Stimulated activated naive CD4-positive, alpha-beta T cell treated with Interleukin-2 at 50 U/mL for 16 hours (primary cell): ENCODE measurements around the gene KCNA2.

Experiments used
- DNase-seq: peaks from one replicate; lab custom pipeline; 2025; lab: John Stamatoyannopoulos, UW

KCNA2 gene

DNA sequence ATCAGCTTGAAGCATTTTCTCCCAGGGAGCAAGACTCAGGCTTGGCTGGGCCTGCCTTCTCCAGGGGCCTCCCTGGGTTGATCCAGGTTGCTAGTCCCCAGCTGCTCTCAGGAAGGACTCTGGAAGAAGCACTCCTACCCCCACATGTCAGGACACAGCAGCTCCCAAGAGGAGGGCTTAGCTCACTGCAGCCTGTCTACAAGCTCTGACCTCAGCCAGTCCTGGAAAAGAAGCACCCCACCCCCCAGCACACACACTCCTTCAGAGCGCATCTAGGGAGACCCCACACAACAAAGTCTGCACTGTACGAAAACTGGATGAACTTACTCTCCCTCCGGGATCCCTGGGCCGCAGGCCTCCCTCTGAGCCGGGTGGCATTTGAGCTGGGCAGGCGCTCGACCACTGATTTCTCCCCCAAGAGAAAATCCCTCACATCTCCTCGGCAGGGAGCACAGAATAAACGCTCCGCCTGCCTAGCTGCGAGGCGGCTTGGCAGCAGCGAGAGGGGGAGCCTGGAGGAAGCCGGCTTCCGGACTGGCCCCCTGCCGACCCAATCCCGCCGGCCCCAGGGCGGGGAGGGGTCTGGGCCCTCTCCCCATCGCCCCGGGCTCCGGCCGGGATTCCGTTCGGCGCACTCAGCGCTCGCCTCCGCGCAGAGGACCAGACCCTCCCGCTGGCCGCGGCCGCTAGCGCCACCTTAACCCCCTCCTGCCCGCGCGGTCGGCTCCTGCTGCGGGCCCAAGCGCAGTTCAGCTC, at the start of gene KCNA2:
Gene KCNA2, minus strand, starts transcription at position 458 of the 756 bp plus-strand sequence. CDS start 1,576 bp downstream, outside the sequence.
- DNase-seq, result no peak

DNA sequence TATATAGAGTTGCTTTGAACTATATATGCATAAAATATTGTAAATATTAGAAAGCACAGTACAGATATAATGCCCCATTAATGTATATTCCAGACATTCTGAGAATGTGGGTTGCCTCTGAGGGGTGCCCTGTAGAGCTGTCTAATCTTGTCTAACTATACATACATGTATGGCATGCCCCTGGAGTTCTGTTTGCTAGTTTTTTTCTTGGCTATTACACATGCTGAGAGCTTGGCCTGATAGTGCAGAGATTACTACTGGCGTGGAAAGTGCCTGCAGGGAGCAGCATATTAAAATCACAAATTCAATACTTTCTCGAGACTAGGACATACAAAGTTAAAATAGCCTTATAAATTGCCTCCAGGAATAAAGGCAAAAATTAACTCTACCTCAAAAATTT, 44.5 kb upstream of the KCNA2 start:
- no peak for DNase-seq

DNA sequence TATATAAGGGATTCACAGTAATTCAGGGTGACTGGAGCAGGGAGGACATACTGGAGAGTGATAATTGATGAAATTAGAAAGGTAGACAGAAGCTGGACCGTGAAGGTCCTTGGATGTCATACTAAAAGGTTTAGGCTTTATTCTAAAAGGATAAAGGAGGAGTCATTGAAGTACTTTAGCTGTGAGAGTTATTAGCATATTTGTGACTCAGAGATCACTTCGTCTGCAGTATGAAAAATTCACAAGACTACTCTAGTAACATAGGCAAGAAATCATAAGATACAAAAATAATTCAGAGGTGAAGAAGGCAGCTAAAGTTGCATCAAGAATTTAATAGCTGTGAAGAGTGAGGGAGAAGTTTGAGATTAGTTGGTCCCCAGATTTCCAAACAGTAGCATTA, 42.3 kb upstream of the KCNA2 start:
- no peak for DNase-seq

DNA sequence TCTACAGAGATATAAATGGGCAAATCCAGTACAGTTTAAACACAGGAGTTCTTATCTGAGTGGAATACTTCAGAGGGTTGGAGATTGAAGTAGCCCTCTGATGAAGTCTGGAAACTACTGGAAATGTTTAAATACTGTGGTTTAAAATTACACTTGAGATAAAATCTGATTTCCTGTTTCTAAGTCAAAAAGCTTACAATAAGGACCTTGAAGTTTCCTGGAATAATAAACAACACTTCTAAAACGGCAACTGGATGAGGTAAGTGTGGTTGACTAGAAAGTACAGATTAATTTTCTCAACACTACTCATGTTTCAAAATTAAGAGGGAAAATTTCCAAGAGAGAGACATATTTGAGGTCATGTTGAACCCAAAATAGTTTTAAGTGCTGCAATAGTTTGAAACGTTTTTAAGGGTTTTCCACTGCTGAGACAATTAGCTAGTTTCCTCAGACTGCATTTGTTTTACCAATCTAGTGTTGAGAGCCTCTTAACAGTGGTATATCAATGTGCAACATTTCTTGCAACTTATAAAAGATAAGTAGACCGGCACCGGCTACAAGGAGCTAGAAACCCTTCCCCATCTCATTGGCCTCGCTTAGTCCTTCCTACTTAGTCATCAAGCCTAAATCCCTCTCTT, 41.2 kb upstream of the KCNA2 start:
- DNase-seq, result no peak

DNA sequence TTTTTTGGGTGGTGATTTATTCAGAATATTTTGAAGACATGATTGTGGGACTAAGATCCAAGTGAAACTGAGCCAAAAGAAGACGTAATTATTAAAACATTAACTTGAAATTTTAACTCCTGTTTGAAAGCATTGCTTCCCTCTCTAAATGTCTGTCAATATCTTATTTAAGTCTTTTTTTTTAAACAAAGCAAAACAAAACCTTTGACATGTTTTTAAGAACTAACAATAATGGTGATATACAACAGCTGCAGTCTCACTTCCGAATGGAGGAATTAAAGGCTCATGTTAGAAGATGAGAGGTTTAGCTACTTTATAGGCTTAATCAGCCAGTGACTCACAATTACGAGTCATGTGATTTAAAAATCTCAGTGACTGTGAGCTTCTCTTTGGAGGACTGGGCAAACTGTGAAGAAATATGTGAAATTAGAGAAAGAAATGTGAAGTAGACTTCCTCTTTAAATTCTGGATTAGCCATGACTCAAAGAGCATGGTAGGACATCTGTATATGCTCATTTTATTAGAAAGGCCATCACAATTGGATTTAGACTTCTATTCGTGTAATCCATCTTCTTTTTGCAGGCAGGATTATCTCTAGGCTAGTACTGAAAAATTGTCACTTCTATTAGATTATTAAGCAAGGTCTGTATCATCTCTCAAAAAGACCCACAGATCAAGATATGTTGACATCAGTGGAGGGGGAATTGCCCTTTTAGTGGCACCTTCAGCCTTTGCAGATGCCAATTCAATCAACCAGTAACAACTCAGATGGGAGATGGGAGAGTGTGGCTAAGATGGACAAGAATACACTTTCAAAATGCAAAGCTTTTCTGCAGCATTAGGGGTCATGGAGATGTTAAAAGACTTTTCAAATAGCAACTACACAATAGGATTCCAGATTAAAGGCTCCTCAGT, 39.9 kb upstream of the KCNA2 start:
- DNase-seq, result no peak

DNA sequence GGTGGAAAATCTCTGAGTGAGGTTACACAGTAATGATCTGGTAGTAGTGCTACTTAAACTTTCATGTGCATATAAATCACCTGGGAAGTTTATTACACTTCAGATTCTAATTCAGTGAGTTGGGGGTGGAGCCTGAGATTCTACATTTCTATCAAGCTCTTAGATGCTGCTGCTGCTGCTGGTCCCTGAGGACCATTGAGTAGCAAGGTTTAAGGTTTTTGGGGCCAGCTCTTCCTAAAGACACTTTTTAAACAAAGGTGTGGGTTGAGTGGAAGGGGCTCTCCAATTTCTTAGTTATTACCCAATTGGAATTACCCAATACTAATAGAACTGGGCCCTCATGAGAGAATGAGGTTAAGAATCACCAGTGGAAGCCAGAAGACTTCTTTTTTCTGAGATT, 39.1 kb upstream of the KCNA2 start:
- no peak for DNase-seq

DNA sequence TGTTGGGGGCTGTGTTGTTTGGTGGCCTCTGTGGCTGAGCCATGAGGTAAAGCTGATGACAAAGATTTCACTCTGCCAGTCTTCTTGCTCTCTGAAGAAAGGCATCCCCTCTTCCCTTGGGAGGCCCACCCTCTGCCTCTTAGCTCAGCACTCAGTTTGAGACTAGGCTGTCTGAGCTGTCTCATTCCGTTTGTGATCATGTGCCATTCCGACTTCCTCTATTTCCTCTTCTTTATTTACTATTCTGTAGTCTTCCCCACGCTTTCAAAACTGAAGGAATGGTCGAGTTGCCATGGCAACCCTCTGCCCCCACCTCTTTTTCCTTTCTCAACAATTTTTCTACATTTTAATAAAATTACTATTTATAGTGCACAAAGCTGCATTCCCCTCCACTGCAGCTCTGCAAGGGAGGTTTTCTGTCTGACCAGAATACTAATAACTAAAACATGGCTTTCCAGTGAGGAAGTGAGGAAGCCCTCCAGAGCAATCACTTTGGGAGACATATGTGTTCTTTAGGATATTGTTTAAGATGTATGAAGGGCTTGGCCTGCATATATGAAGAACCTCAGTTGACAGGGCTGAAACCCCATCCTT, 37.8 kb upstream of the KCNA2 start:
- DNase-seq, result no peak

DNA sequence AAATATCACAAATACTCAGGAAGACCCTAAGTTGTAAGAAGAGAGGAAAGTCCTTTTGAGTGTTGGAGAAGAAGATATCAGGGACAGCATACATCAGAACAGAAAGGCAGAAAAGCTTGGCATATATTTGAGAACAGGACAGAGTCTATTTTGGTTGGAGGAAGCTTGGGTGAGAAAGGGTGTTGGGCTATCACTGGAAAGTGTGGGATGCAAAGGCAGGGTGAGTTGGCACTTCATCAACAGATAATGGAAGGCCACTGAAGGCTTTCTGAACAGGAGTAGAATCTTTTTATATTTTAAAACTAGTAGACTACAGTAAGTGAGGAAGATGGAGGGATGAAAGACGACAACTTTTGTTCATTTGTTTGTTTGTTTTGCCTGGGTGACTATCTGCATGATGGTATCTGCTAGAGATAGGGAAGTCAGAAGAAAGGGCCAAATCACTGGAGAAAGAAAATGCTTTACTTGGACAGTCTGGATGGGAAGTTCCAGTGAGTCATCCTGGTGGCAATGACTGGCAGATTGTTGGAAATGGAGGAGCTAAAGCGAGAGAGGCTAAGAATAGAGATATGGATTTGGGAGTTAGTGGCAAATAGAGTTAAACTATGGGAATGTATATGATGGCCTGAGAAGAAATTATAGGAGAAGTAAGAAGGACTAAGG, 33.7 kb upstream of the KCNA2 start:
- no peak for DNase-seq

DNA sequence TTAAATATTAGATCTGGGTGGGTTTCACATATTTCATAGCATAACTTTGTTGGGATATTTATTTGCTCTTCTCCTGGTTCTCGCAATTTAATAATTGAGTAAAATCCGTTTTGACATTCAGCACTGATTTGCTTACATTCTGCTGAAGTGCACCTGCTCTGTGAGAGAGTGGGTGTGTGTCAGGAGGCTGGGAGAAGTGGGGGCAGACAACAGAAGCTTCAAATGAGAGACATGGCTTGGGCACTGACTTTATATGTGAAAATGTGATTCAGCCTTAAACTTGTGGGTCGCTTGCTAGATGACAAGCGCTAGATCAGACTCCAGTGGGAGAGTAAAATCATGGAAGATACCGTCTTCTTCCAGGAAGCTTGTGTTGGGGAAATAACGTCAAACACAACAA, 32.4 kb upstream of the KCNA2 start:
- DNase-seq, result no peak

DNA sequence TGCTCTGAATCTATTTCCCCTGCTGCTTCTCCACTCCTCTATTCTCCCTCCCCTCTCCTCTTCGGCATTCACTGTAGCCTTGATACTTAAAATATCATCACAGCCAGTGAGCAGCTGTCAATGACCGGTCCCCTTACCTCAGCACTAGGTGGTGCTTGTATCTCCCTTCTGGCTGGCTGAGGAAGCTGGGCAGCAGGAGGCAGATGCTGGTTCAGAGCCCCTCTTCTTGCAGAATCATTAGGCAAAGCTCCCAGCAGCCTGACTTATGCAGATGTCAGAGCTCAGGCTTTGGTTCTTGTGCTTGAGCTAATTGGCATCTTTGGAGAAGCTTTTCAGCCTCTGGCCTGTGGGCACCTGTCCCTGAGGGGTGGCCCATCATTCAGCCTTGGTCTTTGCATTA, 31.9 kb upstream of the KCNA2 start:
- DNase-seq, result no peak

DNA sequence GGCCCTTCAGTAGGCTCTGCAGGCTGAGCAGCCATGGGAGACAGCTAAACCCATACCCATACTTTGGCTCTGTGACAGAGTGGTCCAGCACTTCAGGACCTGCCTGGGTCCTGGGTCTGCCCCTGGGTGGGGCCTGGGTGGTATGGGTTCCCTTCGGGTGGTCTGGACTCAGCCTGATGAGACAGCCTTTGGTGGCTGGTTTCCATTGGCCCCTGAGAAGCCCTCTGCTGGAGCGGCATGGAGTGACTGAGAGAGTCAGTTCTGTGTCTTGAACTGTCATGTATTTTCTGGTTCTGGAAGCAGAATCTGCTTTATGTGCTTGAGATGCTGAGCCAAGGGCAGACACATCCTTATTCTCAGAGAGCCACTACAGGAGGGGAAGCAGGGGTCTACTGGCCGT, 31.3 kb upstream of the KCNA2 start:
- DNase-seq, result no peak

DNA sequence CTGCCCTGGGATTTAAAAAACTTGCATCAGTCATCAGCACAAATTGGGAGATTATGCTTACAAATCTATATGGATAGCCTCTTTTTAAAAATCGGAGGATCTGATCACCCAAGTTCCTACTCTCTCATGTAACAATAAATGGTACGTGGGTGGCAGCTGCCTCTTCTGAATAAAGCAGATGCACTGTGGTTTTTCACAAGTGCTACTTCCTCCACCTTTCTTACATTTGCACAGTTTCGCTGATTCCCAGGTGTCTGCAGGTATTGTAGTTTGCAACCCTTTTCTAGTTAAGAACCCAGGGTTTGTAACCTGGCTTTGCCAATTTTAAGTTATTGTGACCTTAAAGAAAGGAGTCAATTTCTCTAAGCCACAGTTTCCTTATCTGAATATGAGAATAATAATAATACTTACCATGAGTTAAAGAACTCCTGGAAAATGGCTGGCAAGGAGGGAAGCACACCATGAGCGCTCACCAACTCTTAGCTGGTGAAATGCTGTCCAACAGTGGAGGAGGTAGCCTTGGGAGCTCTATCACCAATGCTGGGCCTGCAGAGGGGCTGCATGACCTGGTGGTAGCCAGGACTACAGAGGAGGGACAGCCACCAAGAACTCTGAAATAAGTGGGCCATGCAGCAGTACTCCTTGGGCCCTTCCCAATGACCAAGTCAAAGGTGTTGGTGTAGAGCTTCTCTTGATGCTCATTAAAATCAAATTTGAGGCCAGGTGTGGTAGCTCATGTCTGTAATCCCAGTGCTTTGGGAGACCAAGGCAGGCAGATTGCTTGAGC, 30.2 kb upstream of the KCNA2 start:
- peak; percentile 7 for DNase-seq

DNA sequence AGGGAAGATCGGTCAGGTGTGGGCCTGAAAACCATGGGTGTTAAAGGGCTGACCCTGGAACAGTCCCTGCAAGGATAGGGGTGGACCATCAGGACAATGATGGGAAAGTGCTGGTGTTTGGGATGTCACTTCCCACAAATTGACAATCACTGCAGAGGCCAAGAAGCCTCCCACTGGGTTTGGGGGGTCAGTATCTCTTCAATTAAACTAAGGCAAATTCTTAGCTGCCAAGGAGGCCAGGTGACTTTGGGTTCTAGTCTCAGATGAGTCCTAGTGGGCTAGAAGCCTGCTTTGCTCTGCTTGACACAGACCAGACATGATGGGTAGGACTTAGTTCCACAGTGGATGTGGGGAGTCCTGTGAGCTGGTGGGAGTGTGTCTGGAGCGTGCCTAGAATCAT, 29.3 kb upstream of the KCNA2 start:
- DNase-seq, result no peak

DNA sequence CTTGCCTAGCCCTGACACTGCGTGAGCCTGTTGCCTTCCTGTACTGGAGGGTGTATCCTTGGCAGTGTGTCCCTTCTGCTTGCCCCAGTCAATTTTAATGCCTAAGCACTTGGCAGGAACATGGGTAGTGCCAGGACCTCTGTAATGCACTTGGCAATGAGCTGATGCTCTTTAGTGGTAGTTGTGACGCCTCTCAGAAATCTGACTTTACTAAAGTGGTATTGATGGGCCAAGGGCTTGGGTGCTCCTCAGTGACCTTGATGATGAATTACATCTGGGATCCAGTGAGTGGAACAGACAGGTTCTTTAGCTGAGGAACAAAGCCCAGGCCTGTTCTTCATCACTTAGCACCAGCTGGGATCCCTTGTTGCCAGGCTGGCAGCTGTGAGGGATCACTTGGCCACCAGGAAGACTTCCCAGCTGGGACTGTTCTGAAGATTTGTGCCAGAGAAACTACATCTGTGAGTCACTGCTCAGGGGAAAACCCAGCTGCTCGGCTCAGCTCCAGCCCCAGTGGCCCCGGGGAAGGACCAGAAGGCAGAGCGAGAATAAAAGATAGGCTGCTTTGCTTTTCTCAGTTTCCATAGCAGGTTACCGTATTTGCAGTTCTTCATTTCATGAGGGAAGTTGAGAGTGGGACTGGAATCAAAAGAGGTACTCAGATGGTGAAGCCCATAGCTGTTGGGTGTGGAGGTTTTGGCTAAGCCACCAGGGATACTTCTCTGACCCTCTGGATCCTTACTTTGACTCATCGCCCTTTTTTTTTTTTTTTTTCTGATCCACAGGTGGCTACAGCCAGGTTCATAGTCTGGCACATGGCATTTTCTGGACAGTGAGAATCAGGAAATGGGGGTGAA, 28.5 kb upstream of the KCNA2 start:
- peak; percentile 77 for DNase-seq

DNA sequence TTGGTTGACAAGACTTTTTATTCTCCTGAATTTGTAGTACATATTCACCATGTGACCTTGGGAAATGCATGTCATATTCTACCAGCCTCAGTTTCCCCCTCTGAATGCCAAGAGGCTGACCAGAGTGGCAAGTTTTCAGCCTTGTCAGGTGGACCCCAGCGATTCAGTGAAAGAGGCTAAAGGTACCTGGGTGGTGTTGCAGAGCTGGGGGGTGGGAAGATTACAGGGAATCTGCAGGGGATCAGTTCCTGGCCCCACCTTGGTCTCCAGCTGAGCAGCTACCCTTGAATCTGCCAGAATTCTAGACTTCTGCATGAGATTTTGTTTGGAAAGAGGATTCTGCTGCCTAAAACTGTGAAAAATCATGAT, 27.9 kb upstream of the KCNA2 start:
- DNase-seq, result no peak

DNA sequence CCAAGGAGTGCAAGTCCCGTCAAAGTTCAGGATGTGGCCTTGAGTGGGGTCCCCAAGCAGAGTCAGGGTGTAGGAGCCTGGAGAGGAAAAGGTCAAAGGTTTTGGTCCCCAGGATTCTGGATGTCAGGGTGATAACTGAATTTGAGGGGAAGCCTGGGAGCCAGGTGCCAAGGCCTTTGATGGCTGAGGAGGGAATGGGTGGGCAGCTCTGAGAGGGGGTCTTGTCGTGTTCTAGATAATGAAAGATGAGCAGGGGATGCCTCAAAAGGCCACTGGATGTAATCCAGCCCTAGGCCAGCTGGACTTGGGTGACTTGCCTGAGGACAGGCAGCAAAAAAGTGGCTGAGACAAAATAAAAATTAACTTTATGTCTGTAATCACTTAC, 27.5 kb upstream of the KCNA2 start:
- no peak for DNase-seq

DNA sequence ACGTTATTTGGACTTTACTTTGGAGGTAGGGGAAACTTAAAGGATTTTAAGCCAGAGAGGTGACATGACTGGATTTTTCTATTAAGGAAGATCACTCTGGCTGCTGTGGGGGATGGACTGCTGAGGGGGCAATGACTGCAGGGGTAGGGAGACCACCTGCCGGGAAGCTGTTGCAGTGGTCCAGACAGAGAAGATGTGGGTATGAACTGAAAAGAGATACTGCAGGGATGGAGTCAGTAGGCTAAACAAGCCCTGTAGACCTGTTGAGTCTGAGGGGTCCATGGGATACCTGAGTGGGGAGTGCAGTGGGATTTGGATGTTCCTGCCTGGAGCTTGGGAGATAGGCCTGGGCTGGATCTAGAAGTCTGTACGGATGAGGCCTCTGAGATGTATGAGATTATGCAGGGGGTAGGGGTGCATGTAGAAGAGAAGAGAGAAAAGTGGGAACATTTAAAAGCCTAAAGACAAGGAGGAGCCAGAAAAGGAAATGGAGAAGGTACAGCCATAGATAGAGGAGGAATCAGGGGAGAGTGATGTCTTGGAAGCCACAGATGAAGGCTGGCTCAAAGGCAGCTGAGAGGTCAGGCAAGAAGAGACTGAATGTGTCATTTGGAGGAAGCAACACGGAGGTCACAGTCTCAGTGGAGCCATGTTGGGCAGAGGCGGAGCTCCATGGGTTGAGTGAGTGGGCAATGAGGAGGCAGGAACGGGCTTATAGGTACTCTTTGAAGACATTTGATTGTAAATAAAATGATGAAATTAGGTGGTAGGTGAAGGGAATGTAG, 25.9 kb upstream of the KCNA2 start:
- no peak for DNase-seq

DNA sequence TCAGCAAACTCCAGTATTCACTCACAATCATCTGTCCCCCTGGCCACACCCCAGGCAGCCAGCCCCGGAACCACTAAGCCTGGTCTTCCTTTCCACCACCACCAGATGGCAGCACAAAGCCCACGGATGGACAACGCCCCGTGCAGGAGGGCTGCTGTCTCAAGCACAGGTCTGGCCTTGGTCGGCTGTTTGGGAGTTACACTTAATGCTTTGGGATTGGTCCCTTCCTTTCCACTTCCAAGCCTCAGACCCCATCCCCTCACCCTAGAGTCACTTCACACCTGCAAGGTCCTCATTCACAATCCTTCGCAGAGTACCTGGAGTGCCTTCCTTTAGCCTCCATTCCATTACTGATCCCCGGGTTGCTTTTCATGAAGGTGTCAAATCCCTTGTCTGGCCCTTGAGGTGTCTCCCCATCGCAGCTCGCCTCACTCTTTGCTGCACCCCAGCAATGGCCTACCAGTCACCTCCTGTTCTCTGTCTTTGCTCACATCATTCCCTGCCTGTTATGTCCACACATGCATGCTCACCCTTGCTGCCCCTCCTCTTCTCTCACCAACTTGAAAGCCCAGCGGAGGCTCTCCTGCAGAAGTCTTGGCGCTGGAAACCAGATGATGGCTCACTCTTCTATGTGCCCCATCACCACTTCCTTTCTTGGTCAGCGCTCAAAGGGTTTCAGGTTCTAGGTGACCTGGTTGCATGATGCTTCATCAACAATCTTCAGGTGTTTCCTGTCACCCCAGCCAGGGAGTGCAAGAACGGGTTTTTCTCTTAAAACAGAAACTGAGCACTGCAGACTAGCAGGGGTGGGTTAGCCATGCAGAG, 24.9 kb upstream of the KCNA2 start:
- peak; percentile 80 for DNase-seq
